ENCODE data around the gene FSTL5.

Gene FSTL5

GRCh38 chr4:161721947-161722346 is 441.9 kb downstream of the FSTL5 start:
- H3K4me3 ChIP-seq (ENCODE audit: low read depth, low read length): no peak overlapping the region
- no peak for TF ChIP-seq CTCF (IDR thresholded peaks at IDR 0.05; ENCODE audit: low read depth, low read length)

- no peak overlapping the region for H3K4me3 ChIP-seq (ENCODE audit: low read depth, low read length)
- no peak for TF ChIP-seq CTCF (IDR thresholded peaks at IDR 0.05; ENCODE audit: low read depth, low read length)
These were observed 446.7 kb downstream of the FSTL5 start for GRCh38 chr4:161717084-161717483.

GRCh38 chr4:161714931-161715330 is 448.9 kb downstream of the FSTL5 start:
- no peak overlapping the region for H3K4me3 ChIP-seq (ENCODE audit: low read depth, low read length)
- TF ChIP-seq CTCF (IDR thresholded peaks at IDR 0.05; ENCODE audit: low read depth, low read length): no peak

- no peak overlapping the region for H3K4me3 ChIP-seq (ENCODE audit: low read depth, low read length)
- TF ChIP-seq CTCF (IDR thresholded peaks at IDR 0.05; ENCODE audit: low read depth, low read length): no peak
These were observed 449.6 kb downstream of the FSTL5 start for GRCh38 chr4:161714022-161714751.

GRCh38 chr4:161704653-161705052 is 459.1 kb downstream of the FSTL5 start:
- no peak for TF ChIP-seq CTCF (IDR thresholded peaks at IDR 0.05; ENCODE audit: low read depth, low read length)
- H3K4me3 ChIP-seq (ENCODE audit: low read depth, low read length): no peak overlapping the region

- no peak overlapping the region for H3K4me3 ChIP-seq (ENCODE audit: low read depth, low read length)
- TF ChIP-seq CTCF (IDR thresholded peaks at IDR 0.05; ENCODE audit: low read depth, low read length): no peak
These were observed 459.8 kb downstream of the FSTL5 start for GRCh38 chr4:161704040-161704439.

GRCh38 chr4:161702287-161702686 is 461.5 kb downstream of the FSTL5 start:
- TF ChIP-seq CTCF (IDR thresholded peaks at IDR 0.05; ENCODE audit: low read depth, low read length): no peak
- H3K4me3 ChIP-seq (ENCODE audit: low read depth, low read length): no peak overlapping the region

All from WI38 (cell line).